Ecto neural progenitor cell (in vitro differentiated cells): Measurements from ENCODE around the gene LCORL.
"Not testable (repeated sequence)": the region's sequence is repeated elsewhere in the genome, so short reads cannot be mapped to it uniquely, and the experiment has no call there.

ENCODE experiments used
- DNase-seq: peaks from one replicate; pipeline ENCODE4 v3.0.0-alpha.2; 2018; ENCODE audit warnings: low spot score

Gene LCORL

GRCh38 chr4:18020145-18020670 lies 1.3 kb downstream of the LCORL start:
- DNase-seq, result peak; percentile 45

DNA sequence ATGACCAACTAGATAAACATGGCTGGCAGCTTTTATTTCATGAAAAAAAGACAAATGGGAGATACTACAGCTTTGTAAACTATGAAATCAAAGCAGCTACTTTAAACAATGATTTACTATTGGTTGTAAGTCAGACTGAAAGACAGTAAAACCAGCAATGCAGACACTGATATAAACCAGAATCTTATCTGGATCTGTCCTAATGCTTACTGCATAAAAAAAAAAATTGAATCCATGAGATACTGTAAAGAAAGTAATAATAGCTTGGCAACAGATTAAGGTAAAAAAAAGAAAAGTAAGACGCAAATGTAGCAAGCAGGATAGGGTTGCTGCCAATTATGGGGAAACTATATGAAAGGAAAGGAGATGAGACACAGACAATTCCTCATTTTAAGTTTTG lies 7.3 kb downstream of the LCORL start:
- no peak for DNase-seq

GRCh38 chr4:18012807-18013462 lies 8.6 kb downstream of the LCORL start:
- DNase-seq, result no peak

GRCh38 chr4:18012134-18012806 lies 9.3 kb downstream of the LCORL start:
- DNase-seq, result no peak

GRCh38 chr4:18007625-18008024 lies 13.9 kb downstream of the LCORL start:
- DNase-seq, result no peak

GRCh38 chr4:18006432-18006831 lies 15.1 kb downstream of the LCORL start:
- DNase-seq, result not testable (repeated sequence)

- no peak for DNase-seq
These were observed 24.4 kb downstream of the LCORL start for GRCh38 chr4:17997129-17997528.

DNA sequence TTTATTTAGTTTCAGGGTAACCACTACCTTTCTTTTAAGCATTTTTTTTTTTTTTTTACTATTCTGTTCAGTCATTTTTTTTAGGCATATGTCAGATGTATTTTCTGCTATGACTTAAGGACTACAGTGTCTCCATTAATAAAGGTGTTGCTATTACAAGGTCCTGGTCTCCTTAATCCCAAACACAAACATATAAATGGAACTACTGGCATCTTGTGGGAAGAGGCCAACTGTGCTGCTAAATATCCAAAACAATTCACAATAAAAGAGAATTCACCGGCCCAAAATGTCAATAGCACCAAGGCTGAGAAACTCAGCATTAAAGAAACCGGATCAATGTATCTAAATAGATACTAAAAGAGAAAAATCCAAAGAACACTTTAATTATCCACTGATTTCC lies 26.4 kb downstream of the LCORL start:
- DNase-seq, result no peak

- no peak for DNase-seq
These were observed 35.7 kb downstream of the LCORL start for GRCh38 chr4:17985832-17986231.

DNA sequence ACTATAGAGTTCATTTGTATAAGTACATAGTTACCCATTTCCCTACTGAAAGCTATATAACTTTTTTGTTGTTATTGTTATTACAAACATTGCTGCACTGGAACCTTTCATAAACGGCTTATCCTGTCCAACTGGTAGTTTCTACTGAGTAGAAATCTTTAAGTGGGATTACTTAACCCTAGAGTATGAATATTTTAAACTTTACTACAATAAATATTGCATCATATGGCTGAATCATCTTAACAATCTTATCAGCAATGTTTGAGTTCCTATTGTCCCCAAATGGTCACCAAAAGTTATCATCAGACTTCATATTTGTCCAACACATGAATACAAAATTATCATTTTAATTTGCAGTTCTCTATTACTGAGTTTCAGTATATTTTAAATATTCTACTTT lies 40.5 kb downstream of the LCORL start:
- no peak for DNase-seq

GRCh38 chr4:17968721-17969120 lies 52.8 kb downstream of the LCORL start:
- no peak for DNase-seq

DNA sequence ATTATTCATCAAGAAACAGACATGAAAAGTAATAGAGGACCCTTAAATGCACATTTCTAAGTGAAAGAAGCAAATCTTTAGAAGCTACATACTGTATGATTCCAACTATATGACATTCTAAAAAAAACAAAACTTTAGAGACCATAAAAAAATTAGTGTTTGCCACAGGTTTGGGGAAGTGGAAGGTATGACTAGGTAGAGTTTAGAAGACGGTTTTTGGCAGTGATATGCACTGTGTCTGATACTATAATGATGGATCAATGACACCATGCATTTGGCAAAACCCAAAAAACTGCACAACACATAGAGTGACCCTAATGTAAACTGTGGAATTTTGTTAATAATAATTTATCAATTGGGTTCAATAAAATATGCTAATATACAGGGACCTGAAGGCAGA lies 54.5 kb downstream of the LCORL start:
- no peak for DNase-seq

DNA sequence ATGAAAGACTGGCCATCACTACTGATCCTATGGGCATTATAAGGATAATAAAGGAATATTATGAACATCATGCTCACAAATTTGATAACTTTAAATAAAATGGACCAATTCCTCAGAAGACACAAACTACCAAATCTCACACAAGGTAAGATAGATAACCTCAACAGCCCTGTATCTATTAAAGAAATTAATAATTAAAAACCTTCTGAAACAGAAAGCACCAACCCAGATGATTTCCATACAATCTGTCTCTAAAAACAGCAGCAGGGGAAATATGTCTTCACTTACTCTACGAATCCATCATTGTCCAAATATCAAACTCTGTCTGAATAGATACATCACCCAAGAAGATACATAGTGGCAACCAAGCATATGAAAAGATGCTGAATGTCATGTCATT lies 55.2 kb downstream of the LCORL start:
- DNase-seq, result no peak

GRCh38 chr4:17964576-17964975 lies 57.0 kb downstream of the LCORL start:
- DNase-seq, result no peak

- no peak for DNase-seq
These were observed 59.4 kb downstream of the LCORL start for GRCh38 chr4:17962171-17962570.

GRCh38 chr4:17961249-17961648 lies 60.3 kb downstream of the LCORL start:
- DNase-seq, result no peak

GRCh38 chr4:17958181-17958580 lies 63.4 kb downstream of the LCORL start:
- no peak for DNase-seq

DNA sequence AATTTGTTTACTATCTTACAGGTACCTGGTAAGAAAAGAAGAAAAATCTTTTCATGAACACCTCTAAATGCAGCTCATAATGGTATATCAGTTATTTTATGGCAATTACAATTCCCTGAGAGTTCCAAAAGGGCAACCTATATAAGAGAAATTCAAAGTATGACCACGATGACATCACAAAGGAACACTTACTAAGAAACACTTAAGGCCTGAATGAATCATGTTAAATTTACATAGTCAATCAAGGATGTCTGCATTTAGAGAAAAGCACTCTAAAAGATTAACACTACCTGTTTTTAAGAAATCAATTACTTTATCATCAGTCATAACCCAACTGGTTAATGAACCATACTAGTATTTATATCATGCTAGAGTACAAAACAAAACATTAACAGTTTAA lies 63.9 kb downstream of the LCORL start:
- no peak for DNase-seq

DNA sequence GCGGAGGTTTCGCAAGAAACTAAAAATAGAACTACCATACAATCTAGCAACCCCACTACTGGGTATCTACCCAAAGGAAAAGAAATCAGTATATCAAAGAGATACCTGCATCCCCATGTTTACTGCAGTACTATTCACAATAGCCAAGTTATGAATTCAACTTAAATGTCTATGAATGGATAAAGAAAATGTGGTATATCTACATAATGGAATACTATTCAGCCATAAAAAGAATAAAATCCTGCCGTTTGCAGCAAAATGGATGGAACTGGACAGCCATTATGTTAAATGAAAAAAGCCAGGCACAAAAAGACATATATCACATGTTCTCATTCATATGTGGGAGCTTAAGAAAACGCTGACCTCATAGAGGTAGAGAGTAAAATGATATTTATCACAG lies 65.3 kb downstream of the LCORL start:
- DNase-seq, result no peak

DNA sequence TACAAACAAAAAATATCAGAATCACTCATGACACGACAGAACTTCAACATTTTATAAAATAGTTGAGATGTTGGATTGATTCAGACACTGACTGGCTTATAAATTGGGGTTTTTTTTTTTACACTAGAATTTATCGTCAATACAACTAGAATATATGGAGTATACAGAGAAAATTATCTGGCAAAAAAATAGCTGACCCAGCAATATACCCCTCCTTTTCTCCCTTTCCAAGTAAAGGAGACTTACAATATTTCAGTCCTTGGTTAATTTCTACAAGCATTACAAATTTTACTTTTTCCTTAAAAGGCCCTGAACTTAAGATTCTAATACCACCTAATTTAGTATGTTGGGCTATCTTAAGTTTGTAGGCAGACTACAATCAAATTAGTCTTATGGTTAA lies 76.3 kb downstream of the LCORL start:
- DNase-seq, result no peak

DNA sequence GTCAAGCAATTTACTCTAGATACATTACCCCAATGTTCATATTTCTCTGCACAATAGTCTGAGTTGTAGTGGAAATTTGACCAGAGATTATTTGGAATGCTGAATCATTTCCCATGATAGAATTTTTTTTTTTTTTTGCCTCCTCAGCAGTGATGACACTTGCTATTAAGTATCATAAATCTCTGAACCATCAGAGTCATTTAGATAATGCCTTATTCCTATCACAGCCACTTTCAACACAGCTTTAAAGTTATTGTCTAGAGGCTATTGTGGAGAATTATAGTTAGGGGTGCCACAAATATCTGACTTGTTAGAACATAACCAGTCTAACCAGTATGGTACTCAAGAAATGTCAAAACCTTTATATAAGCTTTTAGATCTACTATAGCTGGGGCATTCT lies 79.8 kb downstream of the LCORL start:
- DNase-seq, result no peak

DNA sequence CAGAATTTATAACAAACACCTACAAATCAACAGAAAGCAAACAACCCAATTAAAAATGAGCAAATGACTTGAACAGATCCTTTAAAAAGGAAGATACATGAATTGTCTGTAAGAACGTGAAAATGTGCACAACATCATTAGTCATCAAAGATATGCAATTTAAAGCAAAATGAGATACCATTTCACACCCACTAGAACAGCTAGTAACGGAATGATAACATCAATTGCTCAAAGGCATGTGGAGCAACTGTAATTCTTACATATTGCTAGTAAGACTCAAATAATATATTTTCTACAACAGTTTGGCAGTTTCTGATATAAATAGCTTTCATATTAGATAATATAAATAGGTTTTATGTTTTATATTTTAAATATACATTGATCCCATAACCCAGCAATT lies 82.5 kb downstream of the LCORL start:
- DNase-seq, result no peak

DNA sequence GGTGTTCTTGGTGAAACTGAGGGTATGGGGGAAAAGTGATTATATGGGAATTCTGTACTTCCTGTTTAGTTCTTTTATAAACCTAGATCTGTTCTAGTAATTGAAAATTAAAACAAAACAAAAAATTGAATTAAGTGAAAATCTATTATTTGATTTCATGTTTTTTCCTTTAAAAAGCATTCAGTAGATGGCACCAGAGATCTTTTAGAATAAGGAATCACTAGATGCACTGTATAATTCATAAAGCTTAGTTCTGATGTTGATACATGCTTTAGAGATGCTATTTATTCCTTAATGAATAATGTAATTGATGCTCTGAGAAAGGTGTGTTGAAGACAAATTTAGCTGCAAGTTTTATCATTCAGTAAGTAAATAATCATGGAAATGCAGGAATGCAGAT lies 87.3 kb downstream of the LCORL start:
- DNase-seq, result no peak

GRCh38 chr4:17933126-17933525 lies 88.4 kb downstream of the LCORL start:
- no peak for DNase-seq
